ENCODE data around the gene HS3ST3B1.

HS3ST3B1 gene

DNA sequence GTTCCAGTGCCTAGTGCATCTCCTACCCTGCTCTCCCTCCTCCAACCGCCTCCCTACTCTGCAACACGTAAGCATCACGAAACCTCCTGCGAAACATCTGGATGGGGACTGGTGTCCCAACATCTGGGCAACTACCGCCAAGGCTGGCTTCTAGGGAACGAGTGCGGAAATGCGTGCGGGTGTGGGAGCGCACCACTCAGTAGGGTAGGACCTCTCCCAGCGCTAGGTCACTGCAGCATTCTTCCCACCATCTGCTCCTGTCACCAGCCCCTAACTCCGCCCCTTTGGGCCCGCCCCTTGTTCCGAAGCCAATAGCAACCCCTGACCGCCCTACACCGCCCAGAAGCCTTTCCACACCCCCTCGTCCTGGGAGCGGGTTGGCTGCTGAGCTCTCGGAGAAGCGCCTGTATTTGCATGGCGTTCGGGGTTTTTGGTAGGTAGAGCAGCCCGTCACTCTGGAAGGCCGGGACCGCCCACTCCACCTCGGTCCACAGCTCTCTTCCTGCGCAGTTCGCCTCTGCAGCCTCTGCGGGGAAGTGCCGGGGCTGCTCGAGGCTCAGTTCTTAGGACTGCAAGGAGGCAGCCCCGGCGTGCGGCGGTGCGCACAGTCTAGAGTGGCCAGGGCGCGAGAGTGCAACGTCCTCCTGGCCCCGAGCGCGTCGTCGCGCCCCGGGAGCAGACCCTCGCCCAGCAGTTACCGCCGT, at the start of gene HS3ST3B1:
TSS of gene HS3ST3B1 (plus strand) at position 507 of the 704 bp plus-strand sequence. CDS start 438 bp downstream, outside the sequence.
- DNase-seq (ENCODE audit: low read depth in 3 of 3, low spot score in 1 of 3), result peak; percentile 96 to 98 (median 97)

GRCh38 chr17:14261406-14261805, 39.5 kb upstream of the HS3ST3B1 start:
- no peak for DNase-seq (ENCODE audit: low read depth in 3 of 3, low spot score in 1 of 3)

DNA sequence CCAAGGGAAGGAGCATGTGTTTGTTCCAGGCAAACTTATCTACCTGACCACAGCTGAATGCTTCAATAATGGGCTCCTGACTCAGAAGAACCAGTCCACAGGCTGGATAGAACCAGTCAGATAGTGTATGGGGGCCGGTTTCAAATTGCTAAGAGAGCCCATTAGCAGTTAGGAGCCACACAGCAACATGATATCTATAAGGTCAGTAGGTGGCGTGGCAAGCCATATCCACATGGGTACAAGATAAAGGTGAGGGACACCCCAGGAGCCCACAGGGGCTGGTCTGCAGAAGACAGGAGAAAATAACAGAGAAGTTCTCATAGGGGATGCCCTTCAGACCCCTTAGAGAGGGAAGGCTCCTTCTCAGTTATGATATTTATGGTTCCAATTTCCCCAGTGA, 32.6 kb upstream of the HS3ST3B1 start:
- no peak for DNase-seq (ENCODE audit: low read depth in 3 of 3, low spot score in 1 of 3)

DNA sequence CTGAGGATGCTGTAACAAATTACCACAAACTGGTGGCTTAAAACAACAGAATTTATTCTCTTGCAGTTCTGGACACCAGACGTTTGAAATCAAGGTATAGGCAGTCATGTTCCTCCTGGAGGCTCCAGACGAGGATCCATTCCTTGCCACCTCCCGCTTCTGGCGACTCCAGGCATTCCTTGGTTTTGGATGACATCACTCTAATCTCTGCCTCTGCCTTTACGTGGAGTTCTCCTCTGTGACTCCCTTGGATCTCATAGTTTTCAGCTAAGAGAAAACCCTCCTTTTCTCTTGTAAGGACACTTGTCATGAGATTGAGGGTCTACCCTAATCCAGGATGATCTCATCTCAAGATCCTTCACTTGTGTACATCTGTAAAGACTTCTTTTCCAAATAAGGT, 31.4 kb upstream of the HS3ST3B1 start:
- DNase-seq (ENCODE audit: low read depth in 3 of 3, low spot score in 1 of 3), result no peak

DNA sequence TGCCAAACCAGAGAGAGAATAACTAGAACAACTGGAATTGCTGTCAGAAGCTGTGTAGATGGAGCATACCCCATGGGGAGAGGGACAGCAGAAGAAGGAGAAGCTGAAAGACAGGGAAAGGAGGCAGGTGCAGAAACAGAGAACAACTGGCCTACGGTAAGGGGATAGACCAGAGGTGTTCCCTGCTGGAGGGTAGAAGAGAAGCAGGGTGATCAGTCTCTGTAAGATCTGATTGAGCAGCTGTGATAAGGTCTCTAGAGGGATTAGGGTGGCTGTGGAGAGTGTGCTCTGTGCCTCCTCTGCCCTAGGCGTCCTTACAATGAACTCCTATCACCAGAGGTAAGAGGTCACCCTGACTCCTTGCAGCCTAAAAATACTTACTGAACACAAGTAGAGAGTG, 30.4 kb upstream of the HS3ST3B1 start:
- no peak for DNase-seq (ENCODE audit: low read depth in 3 of 3, low spot score in 1 of 3)

- no peak for DNase-seq (ENCODE audit: low read depth in 3 of 3, low spot score in 1 of 3)
Observed at GRCh38 chr17:14276535-14277250, 24.2 kb upstream of the HS3ST3B1 start.

DNA sequence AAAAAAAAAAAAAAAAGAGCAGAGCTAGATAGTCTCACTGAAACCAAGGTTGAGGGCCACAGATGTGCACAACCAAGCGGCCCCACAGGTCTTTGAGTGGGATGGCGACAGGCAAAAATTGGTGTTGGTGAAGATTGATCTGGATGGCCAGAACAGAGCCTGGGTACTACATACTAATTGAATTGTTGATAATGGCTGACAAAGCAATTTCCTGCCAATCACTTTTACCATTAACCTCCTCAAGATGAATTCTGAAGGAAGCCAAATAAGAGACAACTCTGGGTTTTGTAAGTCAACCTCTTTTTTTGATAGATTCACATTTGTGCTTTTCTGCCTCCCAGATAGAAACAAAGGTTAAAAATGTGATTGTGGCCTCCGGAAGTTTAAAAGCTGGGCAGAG, 19.4 kb upstream of the HS3ST3B1 start:
- no peak for DNase-seq (ENCODE audit: low read depth in 3 of 3, low spot score in 1 of 3)

- DNase-seq (ENCODE audit: low read depth in 3 of 3, low spot score in 1 of 3), result no peak
Observed at GRCh38 chr17:14282726-14283125, 18.2 kb upstream of the HS3ST3B1 start.

DNA sequence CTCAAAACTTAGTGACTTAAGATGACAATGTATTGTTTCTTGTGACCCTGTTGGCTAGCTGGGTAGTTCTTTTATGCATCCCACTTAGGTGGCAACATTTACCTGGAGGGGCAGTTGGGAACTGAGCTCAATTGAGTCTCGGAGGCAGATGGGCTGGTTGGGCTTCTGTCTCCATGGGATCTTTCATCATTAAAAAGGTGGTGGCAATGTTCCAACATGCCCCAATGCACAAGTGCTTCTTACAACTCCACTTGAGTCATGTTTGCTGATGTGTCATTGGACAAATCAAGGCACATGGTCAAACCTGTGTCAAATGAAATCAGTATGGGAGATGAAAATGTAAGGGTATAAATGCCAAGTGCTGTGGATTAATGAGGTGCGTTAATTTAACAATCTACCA, 11.7 kb upstream of the HS3ST3B1 start:
- no peak for DNase-seq (ENCODE audit: low read depth in 3 of 3, low spot score in 1 of 3)

DNA sequence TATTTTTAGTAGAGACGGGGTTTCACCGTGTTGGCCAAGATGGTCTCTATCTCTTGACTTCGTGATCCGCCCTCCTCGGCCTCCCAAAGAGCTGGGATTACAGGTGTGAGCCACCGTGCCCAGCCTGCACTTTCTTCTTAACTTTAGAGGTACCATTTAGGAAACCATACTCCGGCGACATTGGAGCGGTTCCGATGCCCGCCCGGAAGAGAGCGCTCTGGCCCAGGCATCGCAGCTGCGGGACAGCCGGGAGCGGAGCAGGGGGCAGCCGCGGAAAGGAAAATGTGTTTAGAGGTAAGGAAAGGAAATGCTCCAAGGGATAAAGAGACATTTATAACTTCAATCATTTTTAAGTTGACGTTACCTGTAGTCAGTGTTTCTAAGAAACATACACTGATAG, 6.0 kb upstream of the HS3ST3B1 start:
- no peak for DNase-seq (ENCODE audit: low read depth in 3 of 3, low spot score in 1 of 3)

DNA sequence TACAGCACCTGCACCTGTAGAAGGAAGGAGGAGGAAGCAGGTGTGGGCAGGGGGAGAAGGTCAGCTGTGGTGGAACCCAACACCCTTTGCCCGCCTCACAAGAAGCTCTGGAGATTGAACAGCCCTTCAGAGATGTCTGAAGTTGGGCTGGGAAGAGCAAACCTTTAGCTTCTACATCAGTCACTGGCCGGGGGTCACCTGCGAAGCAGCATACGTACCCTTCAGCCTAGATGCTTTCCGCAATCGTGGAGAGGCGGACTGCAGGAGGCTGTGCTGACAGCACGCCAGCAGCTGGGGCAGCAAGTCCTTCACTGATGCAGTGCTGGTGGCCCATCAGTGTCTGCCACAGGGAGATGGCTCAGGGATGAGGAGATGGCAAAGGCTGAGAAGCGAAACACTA, 5.2 kb upstream of the HS3ST3B1 start:
- DNase-seq (ENCODE audit: low read depth in 3 of 3, low spot score in 1 of 3), result no peak

DNA sequence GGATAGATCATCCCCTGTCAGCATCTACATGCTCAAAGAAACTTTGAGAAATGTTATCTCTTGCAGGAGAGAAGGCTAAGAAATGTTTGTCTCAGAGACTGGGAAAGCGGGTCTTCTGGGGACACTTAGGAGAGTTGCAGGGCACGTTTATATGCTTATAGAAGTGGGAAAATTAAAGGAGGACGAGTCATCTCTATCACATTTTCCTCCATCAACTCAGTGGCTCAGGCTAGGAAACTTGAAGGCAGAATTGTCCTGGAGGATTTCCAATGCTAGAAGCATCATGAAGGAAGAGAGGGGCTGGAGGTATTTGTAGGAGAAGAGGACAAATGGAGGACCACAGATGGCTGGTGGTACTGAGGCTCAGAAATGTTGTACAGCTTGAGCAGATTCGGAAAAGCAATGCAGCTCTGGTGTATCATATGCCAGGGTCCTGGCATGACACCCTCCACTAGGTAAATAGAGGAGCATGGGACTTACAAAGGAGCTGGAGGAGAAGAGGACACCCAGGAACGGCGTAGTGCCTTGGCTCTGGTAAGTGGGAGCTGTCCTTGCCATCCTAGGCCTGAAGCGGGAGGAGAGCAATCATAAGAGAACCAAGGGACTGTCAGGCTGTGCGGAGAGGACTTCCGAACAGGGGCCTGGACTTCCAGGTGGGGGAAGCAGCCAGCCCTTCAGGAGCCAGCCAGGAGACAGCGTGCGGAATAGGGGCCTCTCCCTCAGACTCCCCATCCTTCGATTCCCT, 4.5 kb upstream of the HS3ST3B1 start:
- DNase-seq (ENCODE audit: low read depth in 3 of 3, low spot score in 1 of 3), result no peak

GRCh38 chr17:14297161-14297851, 3.6 kb upstream of the HS3ST3B1 start:
- no peak for DNase-seq (ENCODE audit: low read depth in 3 of 3, low spot score in 1 of 3)

DNA sequence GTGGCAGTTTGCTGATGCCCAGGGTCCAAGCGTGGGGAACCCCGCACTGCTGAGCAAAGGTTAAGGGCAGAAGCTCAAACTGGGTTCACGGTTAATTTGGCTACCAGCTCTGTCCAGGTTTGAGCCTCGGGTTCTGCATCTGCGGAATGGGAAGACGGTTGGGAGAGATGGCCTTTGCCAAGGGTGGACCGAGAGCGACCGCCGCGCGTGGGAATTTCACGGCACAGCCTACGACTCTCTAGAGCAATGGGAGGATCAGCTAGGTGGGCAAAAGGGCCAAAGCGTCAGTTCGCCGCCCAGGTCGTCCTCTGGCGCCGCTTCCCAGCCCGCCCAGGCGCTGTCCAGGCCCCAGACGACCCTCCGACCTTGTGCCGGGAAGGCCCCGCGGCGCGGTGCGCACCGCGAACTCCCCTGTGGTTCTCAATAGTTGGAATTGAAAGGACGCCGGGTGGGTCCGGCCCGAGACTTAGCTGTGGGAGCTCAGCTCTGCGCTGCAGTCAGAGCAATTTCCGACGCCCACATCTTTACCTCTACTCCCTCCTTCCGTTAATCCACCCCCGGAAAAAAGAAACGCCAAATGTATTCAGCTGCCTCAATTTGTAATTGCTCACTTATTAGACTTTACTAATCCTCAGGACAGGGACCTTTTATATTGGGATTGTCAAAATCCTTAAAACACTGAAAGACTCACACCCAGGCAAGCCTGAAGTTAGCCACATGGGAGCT, 2.5 kb upstream of the HS3ST3B1 start:
- no peak for DNase-seq (ENCODE audit: low read depth in 3 of 3, low spot score in 1 of 3)

GRCh38 chr17:14298947-14299279, 2.0 kb upstream of the HS3ST3B1 start:
- DNase-seq (ENCODE audit: low read depth in 3 of 3, low spot score in 1 of 3), result no peak

- DNase-seq (ENCODE audit: low read depth in 3 of 3, low spot score in 1 of 3), result no peak
Observed at GRCh38 chr17:14299280-14300141, 1.4 kb upstream of the HS3ST3B1 start.

DNA sequence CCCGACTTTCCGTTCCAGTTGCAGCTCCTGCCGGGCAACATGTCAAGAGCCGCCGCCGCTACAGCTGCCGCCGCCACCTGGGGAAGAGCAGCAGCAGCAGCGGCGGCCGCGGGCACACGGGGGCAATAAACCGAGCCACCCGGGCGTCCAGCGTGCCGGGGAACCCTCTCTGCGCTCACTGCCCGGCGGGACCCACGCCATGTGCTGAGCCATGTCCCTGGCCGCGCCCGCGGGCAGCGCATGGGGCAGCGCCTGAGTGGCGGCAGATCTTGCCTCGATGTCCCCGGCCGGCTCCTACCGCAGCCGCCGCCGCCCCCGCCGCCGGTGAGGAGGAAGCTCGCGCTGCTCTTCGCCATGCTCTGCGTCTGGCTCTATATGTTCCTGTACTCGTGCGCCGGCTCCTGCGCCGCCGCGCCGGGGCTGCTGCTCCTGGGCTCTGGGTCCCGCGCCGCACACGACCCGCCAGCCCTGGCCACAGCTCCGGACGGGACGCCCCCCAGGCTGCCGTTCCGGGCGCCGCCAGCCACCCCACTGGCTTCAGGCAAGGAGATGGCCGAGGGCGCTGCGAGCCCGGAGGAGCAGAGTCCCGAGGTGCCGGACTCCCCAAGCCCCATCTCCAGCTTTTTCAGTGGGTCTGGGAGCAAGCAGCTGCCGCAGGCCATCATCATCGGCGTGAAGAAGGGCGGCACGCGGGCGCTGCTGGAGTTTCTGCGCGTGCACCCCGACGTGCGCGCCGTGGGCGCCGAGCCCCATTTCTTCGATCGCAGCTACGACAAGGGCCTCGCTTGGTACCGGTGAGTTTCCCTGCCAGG, 604 bp downstream of the HS3ST3B1 start:
- DNase-seq (ENCODE audit: low read depth in 3 of 3, low spot score in 1 of 3), result peak in 1 of 3 donors; percentile 35

- DNase-seq (ENCODE audit: low read depth in 3 of 3, low spot score in 1 of 3), result peak in 1 of 3 donors; percentile 44
Observed at GRCh38 chr17:14302091-14302430, 1.2 kb downstream of the HS3ST3B1 start.

DNA sequence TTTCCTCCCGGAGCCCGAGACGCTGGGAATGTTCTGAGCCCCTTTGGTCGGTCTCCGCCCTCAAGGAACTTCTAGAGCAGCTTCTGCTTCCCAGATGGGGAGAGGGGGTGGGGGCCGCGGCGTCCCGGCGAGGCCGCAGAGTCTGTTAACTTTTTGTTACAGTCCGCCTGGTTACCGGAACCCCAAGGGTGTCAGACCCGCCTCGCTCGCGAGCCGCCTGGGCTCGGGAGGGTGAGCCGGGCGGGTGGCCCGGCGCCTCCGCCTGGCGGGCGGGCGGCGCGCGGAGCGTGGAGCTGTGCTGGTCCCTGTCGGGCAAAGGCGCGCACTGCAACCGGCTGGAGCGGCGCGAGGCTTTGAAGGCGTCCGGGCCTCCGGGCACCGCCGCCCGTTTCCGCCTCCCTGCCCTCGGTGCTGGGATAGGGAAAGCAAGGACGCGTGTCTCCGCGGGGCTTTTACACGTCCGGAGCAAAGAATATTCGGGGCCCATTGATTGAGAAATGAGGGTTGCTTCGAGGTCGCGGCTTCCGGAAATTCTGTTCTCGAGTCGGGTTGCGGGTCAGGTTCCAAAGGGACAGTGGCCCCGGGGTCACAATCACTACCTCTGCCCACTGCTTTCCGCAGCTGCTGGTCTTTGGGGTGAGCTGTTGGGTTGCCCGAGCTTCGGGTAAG, 1.7 kb downstream of the HS3ST3B1 start:
- DNase-seq (ENCODE audit: low read depth in 3 of 3, low spot score in 1 of 3), result peak; percentile 60 to 74 (median 72)

Data from stimulated activated CD4-positive, alpha-beta T cell treated with anti-CD3 and anti-CD28 coated beads, TNF-alpha, amount 100 ng/mL, for 1 hour (primary cell).